HPDE6-E6E7 (cell line): ENCODE results near the gene ETF1.

Source experiments
- DNase-seq: peaks from one replicate; pipeline ENCODE4 v3.0.0; 2011; ENCODE audit warnings: missing footprints; ENCODE audit errors: extremely low spot score

The ETF1 gene

DNA sequence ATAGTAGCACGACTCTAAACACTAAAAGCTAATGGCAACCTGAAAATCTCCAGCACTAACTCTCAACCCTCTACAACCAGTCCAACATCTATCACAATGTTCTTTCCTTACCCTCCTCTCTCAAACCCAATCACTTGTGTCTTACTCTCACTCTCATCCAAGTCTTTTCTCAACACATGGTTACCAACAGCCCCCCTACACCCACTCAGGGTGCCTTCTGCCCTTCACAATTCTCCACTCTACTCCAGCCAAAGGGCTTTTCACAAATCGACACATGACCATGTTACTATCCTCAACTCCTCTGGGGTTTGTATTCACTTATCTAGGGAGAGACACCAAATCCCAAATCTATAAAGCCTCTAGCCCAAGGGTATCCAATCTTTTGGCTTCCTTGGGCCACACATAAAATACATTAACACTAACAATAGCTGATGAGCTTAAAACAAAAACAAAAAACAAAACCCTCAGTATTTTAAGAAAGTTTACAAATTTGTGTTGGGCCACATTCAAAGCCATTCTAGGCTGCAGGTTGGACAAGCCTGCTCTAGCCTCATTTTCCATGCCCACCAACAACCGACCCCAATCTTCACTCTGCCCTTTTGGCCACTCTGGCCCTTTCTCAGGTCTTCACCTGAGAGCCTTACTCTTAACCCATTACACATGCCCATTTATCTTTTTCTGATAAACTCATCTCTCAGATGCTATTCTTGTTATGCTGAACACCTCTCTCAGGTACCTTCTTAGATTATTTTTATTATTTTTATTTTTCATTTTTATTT lies 20.5 kb upstream of the ETF1 start:
- no peak for DNase-seq

- no peak for DNase-seq
These were observed 17.9 kb upstream of the ETF1 start for GRCh38 chr5:138560971-138561370.

GRCh38 chr5:138559937-138560336 lies 16.9 kb upstream of the ETF1 start:
- DNase-seq = no peak

DNA sequence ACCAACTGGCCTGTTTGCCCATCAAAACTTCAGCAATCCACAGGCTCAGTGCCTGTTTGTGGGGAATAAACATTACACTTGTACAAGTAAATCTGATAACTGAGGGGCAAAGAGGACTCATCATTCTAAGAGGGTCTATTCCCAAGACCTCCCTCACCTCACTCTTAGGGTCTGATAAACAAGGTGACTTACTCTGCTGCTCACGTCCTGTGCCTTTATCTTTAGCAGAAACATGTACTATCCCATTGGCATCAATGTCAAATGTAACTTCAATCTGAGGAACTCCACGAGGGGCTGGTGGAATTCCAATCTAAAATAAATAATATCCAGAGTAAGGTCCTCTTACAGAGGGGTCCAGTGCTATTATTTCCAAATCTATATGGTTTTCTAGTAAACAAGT lies 14.6 kb upstream of the ETF1 start:
- no peak for DNase-seq

- DNase-seq = no peak
These were observed 11.1 kb upstream of the ETF1 start for GRCh38 chr5:138554143-138554542.

GRCh38 chr5:138553437-138554095 lies 10.5 kb upstream of the ETF1 start:
- DNase-seq = no peak

DNA sequence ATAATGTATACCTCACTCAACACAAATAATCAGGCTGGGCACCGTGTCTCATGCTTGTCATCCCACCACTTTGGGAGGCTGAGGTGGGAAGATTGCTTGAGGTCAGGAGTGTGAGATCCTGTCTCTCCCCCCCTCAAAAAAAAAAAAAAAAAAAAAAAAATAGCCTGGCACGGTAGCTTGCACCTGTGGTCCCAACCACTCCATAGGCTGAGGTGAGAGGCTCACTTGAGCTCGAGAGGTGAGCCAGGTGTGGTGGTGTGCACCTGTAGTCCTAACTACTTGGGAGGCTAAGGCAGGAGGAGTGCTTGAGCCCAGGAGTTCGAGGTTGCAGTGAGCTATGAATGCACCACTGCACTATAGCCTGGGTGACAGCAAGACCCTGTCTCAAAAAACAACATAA lies 9.6 kb upstream of the ETF1 start:
- no peak for DNase-seq

DNA sequence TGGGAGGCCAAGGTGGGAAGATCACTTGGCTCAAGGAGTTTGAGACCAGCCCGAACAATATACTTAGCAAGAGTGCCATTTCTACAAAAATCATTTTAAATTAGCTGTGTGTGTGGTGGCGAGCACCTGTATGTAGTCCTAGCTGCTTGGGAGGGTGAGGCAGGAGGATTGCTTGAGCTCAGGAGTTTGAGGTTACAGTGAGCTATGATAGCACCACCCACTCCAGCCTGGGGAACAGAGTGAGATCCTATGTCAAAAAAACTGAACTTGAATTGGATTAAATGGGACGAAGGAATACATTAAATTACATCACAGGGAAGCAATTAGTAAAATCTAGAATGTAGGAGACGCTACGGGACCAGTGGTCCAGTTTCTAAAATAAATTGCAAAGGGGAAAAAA lies 6.4 kb upstream of the ETF1 start:
- DNase-seq = no peak

DNA sequence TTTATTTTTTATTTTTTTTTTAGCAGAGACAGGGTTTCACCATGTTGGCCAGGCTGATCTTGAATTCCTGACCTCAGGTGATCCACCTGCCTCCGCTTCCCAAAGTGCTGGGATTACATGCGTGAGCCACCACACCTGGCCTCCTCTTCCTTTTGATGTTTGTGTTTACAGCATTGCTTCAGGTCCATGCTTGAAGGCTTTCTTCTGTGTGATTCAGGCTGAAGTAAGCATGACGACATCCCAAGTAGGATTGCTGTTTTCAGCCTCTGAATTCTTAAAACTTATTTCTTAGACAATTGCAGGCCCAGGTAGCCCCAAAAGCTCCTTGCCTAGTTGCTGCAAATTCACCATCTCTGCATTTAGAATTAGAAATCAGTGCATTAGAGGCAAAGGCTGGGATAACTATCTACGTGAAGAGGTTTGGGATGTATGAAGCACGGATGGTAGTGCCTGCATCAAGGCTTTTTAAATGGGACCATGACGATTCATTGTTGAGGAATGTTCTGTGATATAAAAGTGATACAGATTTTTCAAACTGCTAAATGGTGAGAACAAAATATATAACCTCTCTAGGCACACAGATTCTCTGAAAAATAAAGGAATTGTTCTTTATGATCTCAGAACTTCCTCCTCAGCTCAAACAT lies 3.0 kb upstream of the ETF1 start:
- peak; percentile 55 for DNase-seq

DNA sequence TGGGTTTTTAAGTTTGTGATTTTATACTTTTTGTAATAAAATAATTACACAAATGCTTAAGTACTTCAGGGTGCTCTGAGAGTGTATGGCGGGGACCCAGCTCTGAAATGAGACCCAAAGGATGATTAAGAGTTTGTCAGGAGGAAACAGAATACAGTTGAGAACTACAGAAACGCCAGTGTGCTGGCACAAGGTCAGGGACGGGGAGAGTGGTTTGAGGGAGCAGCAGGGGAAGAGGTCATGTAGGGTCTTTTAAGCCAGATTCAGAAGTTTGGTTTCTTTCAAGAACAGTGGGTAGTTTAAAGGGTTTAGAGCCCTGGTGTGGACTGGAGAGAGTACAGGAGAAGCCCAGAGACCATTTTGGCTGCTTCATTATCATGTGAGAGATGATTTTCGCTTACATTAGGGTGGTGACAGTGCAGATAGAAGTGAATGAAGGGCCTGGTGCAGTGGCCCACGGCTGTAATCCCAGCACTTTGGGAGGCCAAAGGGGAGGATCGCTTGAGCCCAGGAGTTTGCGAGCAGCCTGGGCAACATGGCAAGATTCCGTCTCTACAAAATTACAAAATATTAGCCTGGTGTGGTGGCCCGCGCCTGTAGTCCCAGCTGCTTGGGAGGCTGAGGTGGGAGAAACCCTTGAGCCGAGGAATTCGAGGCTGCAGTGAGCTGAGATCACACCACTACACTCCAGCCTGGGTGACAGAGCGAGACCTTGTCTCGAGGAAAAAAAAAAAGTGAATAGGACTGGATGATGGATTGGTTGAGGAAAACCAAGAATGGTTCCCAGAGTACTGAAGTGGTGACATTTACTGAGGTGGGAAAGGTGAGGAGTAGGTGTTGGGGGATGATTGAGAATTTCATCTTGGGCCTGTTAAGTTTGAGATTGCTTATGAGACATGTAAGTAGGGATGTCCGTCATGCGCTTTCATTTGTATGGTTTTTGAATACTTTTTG lies 1.4 kb upstream of the ETF1 start:
- DNase-seq = no peak

DNA sequence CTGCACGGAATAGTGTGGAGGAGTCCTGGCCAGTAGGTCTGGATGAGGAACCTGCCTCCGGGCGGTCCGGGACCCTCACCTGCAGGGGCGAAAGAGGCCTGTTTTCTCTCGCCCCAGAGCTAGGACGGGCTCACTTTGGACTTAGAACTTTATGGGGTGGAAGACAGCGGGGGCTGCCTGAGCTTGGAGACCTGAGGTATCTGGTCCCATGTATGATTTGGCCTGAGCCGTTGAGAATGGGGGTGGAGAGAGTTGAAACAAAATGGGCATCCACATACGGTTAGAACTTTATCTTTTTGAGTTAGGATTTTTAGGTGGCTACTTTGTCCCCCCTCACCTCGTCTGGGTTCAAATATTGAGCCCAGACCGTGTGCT lies 681 bp upstream of the ETF1 start:
- peak; percentile 62 for DNase-seq

DNA sequence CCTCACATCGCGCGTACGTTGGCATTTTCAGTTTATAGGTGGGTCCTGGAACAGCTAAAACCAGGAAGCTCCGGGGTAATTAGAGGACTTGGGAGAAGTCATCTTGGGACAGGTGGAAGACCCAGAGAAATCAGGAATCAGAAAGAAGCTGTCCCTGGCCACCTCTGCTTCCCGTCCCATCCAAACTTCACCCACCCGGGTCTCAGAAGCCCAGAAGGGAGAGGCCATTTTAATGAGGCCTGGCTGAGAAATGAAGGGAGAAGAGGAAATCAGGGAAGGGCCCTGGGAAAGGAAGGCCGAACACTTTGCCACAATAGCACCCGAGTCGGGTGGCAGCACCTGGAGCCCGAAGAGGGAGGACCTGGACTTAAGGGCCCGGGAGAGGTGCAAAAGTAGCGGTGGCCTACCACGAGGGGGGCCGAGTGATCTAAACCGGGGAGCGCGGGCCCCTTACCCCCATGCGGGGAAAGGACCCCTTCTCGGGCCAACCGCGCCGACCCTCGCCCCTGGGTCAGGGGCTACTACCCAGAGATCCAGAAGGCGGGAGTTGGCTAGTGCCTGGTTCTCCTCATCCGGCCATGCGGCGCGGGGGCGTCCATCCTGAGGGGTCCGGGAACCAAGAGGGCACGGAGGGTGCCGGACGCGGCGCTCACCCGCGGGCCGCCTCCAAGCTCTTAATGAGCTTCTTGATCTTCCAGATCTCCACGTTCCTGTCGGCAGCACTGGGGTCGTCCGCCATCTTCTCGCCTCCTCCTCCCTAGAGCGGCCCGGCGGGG lies 668 bp downstream of the ETF1 start:
- DNase-seq = no peak

DNA sequence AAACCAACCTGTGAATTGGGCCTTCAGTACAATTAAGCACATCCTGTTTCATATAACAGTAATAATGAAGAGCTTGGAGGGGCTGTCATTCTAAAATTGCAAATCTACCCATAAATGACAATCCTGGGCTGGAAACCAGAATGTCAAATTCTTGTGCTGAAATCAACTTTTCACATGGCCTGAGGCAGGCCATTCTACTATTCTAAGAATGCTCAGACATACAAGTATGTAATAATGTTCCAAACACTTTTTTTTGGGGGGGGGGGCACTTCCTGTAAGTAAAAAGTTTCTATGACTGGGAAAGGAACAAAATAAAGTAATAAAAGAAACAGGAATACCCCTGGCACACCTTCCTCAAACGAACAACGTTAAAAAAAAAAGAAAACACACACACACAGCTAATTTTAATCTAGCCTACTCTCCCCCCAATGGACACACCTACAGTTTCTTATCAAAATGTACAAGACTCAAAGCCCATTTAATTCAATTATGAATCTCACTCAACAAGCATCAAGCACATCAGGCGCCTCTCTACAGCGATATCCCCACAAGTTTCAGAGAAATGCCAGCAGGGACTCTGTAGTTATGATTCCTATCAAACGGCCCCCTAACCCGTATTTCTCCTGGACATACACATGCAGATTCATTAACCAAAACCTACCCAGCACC lies 1.4 kb downstream of the ETF1 start:
- DNase-seq = no peak

DNA sequence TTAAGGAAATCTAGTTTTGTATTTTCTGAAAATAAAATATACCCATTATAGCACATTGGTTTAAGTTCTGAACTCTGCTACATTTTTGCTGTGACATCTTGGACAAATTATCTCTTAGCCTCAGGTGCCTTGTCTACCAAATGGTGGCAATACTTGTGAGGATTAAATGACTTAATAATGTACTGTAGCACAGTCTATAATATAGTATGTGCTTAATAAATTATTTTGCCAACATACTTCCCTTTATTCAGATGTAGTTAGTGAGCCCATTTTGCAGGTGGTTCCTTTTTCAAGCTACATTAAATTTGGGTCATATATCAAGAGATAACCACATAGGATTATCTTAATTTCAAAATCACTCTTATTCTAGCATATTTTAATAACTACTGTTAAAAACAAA lies 3.2 kb downstream of the ETF1 start:
- DNase-seq = no peak

DNA sequence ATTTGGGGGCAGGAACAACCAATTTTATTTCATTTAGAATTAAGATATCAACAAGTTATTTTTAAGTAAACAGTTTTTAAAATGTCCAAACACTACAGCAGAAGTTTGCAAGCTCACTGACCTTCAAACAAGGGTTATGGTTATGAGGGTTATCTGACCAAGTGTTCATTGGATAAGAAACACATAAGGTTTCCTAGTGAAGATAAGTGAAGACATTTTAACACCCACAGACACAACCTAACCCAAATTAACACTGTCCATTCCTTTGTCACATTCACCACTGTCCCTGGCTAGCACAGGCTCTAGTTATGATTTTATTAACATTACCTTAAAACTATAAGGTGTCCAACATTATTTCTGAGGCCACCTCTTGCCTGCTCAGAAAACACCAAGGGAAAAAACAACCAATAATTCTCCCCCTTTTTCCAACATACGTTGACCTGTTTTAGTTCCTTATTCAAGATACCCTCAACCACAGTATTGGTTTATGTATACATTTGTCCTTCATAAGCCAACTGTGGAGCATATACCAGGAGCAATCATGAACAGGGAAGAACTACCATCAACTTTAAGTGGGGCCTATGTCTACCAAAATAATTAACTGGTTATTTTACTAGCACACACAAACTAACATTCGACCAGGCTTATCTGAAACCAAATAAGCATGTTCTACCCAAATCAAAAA lies 4.0 kb downstream of the ETF1 start:
- no peak for DNase-seq

DNA sequence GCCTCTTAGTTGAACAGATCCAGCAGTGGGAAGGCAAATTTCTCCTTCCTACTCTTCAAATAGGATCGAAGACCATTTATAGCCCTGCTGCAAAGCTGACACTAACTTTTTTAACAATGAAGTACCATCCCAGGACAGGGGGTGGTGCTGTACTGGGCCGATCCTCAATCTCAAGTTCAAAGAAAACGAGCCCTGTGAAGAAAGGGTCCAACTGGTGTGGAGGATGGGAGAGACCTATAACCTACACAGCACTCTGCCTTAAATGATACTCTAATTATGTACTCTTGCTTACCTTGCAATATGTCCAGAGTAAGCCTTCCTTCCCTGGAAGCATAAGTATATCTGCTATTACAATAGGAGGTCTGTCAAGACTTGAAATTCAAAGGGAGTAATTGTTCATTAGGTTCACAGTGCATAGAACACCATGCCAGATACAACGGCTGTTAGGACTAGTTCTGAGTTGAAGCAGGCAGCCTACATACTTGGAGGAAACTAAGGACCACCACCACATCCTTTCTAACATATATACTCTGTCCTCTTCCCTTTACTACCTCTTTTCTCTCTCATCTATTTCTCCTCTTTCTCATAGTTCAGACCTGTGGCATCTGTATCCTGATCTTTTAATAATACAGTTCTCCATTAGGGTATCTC lies 6.2 kb downstream of the ETF1 start:
- no peak for DNase-seq

DNA sequence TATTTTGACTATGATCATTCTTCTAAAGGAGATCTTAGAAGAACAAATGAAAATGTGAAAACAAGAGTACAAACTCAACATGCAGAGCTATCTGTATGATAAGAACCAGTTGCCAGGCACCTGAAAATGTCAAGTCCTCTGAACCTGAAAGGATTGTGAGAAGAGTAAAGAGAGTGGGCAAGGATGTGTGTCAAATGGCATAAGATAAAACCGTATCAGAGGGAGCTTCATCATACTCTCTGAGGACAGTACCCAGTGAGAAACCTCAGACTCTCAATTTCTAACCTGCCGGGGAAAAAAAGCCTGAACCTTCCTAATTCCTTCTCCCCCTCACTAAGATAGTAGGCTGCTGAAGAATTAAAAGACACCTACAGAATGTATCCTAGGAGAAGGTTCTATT lies 6.8 kb downstream of the ETF1 start:
- DNase-seq = no peak

- DNase-seq = no peak
These were observed 8.8 kb downstream of the ETF1 start for GRCh38 chr5:138533973-138534941.
